Measurements from ENCODE around the gene SCNN1A.
"Not testable (repeated sequence)": the region's sequence is repeated elsewhere in the genome, so short reads cannot be mapped to it uniquely, and the experiment has no call there.

SCNN1A gene

DNA sequence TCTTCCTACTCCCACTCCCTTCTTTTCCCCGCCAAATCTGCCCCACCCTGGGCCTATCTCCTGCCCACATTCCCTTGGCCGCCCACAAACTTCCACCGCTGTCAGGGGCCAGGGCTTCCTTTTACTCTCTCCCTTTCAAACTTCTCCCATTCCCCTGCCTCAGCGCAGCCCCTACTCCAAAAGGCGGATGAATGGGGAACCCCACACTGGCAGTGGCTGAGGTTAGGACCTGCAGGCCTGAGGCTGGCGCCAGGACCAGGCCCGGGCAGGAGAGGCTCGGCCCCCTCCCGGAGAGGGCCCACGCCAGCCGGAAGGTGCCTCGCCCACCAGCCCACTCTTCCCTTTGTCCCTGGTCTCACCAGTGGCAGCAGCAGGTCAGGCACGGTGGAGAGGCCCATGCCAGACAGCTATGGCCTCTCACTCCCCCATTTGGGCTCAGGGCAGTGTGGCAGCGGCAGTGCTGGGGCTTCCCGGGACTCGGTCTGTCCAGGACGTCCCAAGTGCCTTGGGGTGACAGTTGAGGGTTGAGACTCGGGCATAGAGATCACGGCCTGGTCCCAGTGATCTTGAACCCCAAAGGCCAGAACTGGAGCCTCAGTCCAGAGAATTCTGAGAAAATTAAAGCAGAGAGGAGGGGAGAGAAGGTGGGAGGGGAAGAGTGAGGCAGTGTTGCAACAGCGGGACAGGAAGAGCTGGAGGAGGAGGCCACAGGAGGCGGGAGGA, 33.8 kb downstream of the SCNN1A start, which contains the start of gene TNFRSF1A:
TNFRSF1A (minus strand) TSS at position 660 of the 723 bp plus-strand sequence; CDS start at position 398, 262 bp downstream.
- POLR2A ChIA-PET, result interaction anchor here (0.8 to 2.4 kb wide), 5 partner anchors 9 to 192 kb away, joined by 3 to 8 read pairs (median 4); partner anchors contain the start of genes GAPDH and LTBR
- TF ChIP-seq, protein P1, sequence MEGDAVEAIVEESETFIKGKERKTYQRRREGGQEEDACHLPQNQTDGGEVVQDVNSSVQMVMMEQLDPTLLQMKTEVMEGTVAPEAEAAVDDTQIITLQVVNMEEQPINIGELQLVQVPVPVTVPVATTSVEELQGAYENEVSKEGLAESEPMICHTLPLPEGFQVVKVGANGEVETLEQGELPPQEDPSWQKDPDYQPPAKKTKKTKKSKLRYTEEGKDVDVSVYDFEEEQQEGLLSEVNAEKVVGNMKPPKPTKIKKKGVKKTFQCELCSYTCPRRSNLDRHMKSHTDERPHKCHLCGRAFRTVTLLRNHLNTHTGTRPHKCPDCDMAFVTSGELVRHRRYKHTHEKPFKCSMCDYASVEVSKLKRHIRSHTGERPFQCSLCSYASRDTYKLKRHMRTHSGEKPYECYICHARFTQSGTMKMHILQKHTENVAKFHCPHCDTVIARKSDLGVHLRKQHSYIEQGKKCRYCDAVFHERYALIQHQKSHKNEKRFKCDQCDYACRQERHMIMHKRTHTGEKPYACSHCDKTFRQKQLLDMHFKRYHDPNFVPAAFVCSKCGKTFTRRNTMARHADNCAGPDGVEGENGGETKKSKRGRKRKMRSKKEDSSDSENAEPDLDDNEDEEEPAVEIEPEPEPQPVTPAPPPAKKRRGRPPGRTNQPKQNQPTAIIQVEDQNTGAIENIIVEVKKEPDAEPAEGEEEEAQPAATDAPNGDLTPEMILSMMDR (IDR thresholded peaks at IDR 0.05; ENCODE audit: insufficient read depth, low read length, missing control alignments), result no peak
- CTCF ChIA-PET, result interaction anchor here (1.3 kb wide), 1 partner anchor 14 kb away, joined by 3 read pairs; no protein-coding TSS in a partner anchor
- peak within 1 kb of the TSS; percentile 100 for H3K4me3 ChIP-seq (ENCODE audit: low read depth, low read length)
- DNase-seq (ENCODE audit: low read depth, low spot score), result no peak

DNA sequence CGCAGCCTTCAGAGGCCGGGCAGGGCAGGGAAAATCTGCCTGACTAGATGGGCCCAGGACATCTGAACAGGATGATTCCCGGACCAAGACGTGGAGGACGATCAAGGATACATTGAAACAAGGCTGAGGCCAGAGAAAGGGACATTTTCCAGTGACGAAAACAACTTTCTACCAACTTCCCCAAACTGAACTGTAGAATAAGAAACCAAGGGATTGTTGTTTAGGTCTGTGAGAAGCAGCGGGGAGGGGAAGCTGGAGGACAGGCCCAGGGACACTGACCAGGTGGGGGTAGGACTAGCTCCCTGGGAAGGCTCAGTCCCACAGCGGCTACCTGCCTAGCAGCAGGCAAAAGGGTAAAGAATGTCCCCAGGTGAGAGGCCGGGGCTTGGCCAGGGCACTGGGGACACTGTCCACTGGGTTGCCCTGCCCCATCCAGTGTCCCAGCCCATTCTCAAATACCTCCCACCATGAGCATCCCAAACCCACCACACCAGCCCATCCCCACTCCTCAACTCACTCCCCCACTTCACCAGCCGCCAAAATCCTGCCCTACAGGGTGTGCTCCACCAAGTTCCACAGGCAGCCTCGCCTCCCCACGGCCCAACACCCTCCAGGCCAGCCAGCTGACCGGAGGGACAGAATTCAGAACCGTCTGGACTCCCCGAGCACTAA, 34.5 kb downstream of the SCNN1A start:
- POLR2A ChIA-PET, result interaction anchor here (1.3 to 2.4 kb wide), 5 partner anchors 8 to 129 kb away, joined by 4 to 8 read pairs (median 5); partner anchors contain the start of genes LTBR and VAMP1
- TF ChIP-seq, protein P1 (IDR thresholded peaks at IDR 0.05; ENCODE audit: insufficient read depth, low read length, missing control alignments), result no peak
- peak overlapping the region; percentile 100 for H3K4me3 ChIP-seq (ENCODE audit: low read depth, low read length)
- no peak for DNase-seq (ENCODE audit: low read depth, low spot score)
- CTCF ChIA-PET, result interaction anchor here (1.3 kb wide), 1 partner anchor 13 kb away, joined by 3 read pairs; no protein-coding TSS in a partner anchor

DNA sequence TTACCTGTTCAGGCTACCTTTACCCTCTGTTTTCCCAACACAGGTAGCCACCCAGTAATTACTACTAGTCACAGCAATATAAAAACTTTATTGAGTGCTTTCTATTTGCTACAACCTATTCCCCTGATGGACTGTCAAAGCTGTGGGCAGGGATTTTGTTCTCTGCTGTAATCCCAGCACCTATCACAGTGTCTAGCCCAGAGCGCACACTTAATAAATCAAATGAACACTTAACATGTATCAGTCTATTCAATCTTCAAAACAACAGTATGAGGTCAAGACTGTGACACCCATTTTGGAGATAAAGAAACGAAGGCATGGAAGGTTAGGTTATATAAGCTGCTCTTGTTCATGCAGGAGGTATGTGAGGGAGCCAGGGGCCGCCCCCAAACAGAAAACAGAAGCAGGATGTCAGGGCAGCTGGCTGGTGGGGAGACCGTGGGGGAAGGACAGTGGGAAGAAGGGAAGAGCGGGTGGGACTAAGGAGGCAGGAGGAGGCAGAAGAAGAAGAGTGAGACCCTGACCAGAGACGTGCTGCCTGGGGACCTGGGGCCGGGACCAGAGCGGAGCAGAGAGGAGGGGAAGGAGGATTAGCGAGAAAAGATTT, 35.2 kb downstream of the SCNN1A start:
- peak overlapping the region; percentile 100 for H3K4me3 ChIP-seq (ENCODE audit: low read depth, low read length)
- CTCF ChIA-PET, result no interaction called here
- POLR2A ChIA-PET, result interaction anchor here (1.0 to 2.4 kb wide), 6 partner anchors 13 to 130 kb away, joined by 3 to 8 read pairs (median 4); partner anchors contain the start of genes LTBR and VAMP1
- TF ChIP-seq, protein P1 (IDR thresholded peaks at IDR 0.05; ENCODE audit: insufficient read depth, low read length, missing control alignments), result no peak
- DNase-seq (ENCODE audit: low read depth, low spot score), result no peak

GRCh38 chr12:6338955-6339354, 36.4 kb downstream of the SCNN1A start:
- DNase-seq (ENCODE audit: low read depth, low spot score), result no peak
- peak overlapping the region; percentile 100 for H3K4me3 ChIP-seq (ENCODE audit: low read depth, low read length)
- TF ChIP-seq, protein P1 (IDR thresholded peaks at IDR 0.05; ENCODE audit: insufficient read depth, low read length, missing control alignments), result no peak
- ChIA-PET CTCF (interaction anchor here (1.5 kb wide), 1 partner anchor 127 kb away, joined by 6 read pairs; no protein-coding TSS in a partner anchor), POLR2A (interaction anchor here (0.8 to 2.4 kb wide), 4 partner anchors 19 to 195 kb away, joined by 3 to 8 read pairs (median 4); partner anchors contain the start of genes GAPDH and LTBR)

- DNase-seq (ENCODE audit: low read depth, low spot score), result not testable (repeated sequence)
- ChIA-PET CTCF (interaction anchor here (1.5 kb wide), 1 partner anchor 127 kb away, joined by 6 read pairs; no protein-coding TSS in a partner anchor), POLR2A (interaction anchor here (0.8 to 0.9 kb wide), 2 partner anchors 29 to 196 kb away, joined by 4 read pairs; partner anchors contain the start of gene GAPDH)
- H3K4me3 ChIP-seq (ENCODE audit: low read depth, low read length), result peak overlapping the region; percentile 100
These were observed 36.8 kb downstream of the SCNN1A start for GRCh38 chr12:6338536-6338935.

DNA sequence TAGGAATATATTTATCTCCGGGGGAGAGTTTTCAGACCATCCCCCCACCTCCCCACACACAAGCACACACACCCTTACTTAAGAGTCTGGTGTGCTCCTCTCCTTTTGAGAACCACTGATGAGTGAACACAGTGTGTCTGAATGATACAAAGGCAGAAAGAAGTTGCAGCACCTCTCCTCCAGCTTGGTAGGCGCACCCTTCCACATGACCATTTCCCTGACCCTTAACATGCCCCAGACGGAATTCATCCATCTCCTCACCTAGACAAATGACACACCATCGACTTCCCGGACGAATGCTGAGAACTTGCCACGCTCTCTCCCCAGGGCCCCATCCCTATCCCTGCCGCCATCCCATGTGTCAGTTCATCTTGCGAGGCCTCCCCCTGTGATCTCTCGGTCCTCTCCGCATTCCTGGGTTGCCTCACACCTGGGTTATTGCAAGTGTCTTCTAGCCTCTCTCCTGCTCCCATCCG, 37.4 kb downstream of the SCNN1A start:
- DNase-seq (ENCODE audit: low read depth, low spot score), result no peak
- peak overlapping the region; percentile 100 for H3K4me3 ChIP-seq (ENCODE audit: low read depth, low read length)
- POLR2A ChIA-PET, result no interaction called here
- TF ChIP-seq, protein P1 (IDR thresholded peaks at IDR 0.05; ENCODE audit: insufficient read depth, low read length, missing control alignments), result no peak
- CTCF ChIA-PET, result interaction anchor here (3.5 kb wide), 1 partner anchor 12 kb away, joined by 17 read pairs; no protein-coding TSS in a partner anchor
